Astrocyte (in vitro differentiated cells and primary cell): Measurements from ENCODE around the gene RC3H1. TPM values are rescaled to one million over a fixed set of nuclear protein-coding genes. Genes with fewer than 3 reads are reported as not detected.
"Not testable (repeated sequence)": the region's sequence is repeated elsewhere in the genome, so short reads cannot be mapped to it uniquely, and the experiment has no call there.

Experiments used
- DNase-seq: peaks from one replicate; pipeline ENCODE4 v3.0.0-alpha.2; 2010; ENCODE audit warnings: low read depth
- FAIRE-seq: peaks from 2 replicates; lab custom pipeline; 2011; peaks lifted over from hg19 to GRCh38; lab: Jason Lieb, UNC
- H2AFZ ChIP-seq: 2 replicates; pipeline ENCODE4 v1.6.0; 2012; ENCODE audit warnings: low read depth, low read length, inconsistent platforms
- H3K27ac ChIP-seq: 2 replicates; pipeline ENCODE4 v1.5.1; 2011; ENCODE audit warnings: low read depth, low read length, inconsistent platforms
- H3K27me3 ChIP-seq: 2 replicates; pipeline ENCODE4 v1.6.0; 2011; ENCODE audit warnings: low read length, inconsistent platforms; ENCODE audit not compliant: insufficient read depth
- H3K36me3 ChIP-seq: 2 replicates; pipeline ENCODE4 v1.5.1; 2011; ENCODE audit warnings: low read length, inconsistent platforms; ENCODE audit not compliant: insufficient read depth
- H3K4me1 ChIP-seq: 2 replicates; pipeline ENCODE4 v1.5.1; 2011; ENCODE audit warnings: low read length, inconsistent platforms; ENCODE audit not compliant: insufficient read depth
- H3K4me2 ChIP-seq: 2 replicates; pipeline ENCODE4 v1.6.0; 2012; ENCODE audit warnings: low read length, inconsistent platforms
- H3K4me3 ChIP-seq: 2 replicates; pipeline ENCODE4 v1.5.1; 2011; ENCODE audit warnings: low read depth, mild to moderate bottlenecking, low read length, inconsistent platforms; ENCODE audit not compliant: insufficient read depth
- H3K79me2 ChIP-seq: 2 replicates; pipeline ENCODE4 v1.6.0; 2012; ENCODE audit warnings: mild to moderate bottlenecking, low read length, inconsistent platforms; ENCODE audit not compliant: insufficient read depth
- H3K9ac ChIP-seq: 2 replicates; pipeline ENCODE4 v1.6.0; 2012; ENCODE audit warnings: mild to moderate bottlenecking, low read length, inconsistent platforms
- H3K9me3 ChIP-seq: 2 replicates; pipeline ENCODE4 v1.5.1; 2012; ENCODE audit warnings: low read depth, mild to moderate bottlenecking, low read length, inconsistent platforms; ENCODE audit not compliant: insufficient read depth
- H4K20me1 ChIP-seq: 2 replicates; pipeline ENCODE4 v1.6.0; 2012; ENCODE audit warnings: low read length, inconsistent platforms; ENCODE audit not compliant: insufficient read depth
- H3K27ac Mint-ChIP-seq: one replicate; pipeline ENCODE4 v1.8.0; 2021; ENCODE audit warnings: mild to moderate bottlenecking, mixed read lengths; ENCODE audit not compliant: unreplicated experiment
- H3K27me3 Mint-ChIP-seq: one replicate; pipeline ENCODE4 v1.8.0; 2021; ENCODE audit warnings: low read depth, mixed read lengths; ENCODE audit not compliant: unreplicated experiment
- H3K36me3 Mint-ChIP-seq: one replicate; pipeline ENCODE4 v1.8.0; 2021; ENCODE audit warnings: low read depth, mixed read lengths; ENCODE audit not compliant: unreplicated experiment
- H3K4me1 Mint-ChIP-seq: one replicate; pipeline ENCODE4 v1.8.0; 2021; ENCODE audit warnings: low read depth, mixed read lengths; ENCODE audit not compliant: unreplicated experiment
- H3K4me3 Mint-ChIP-seq: one replicate; pipeline ENCODE4 v1.8.0; 2021; ENCODE audit warnings: mild to moderate bottlenecking, moderate library complexity, mixed read lengths; ENCODE audit not compliant: unreplicated experiment
- H3K9me3 Mint-ChIP-seq: one replicate; pipeline ENCODE4 v1.8.0; 2021; ENCODE audit warnings: mild to moderate bottlenecking, mixed read lengths; ENCODE audit not compliant: unreplicated experiment
- CTCF ChIP-seq: IDR thresholded peaks from 2 replicates; pipeline ENCODE4 v1.5.1; 2011; ENCODE audit warnings: low read depth, mild to moderate bottlenecking, inconsistent platforms, low read length, moderate library complexity; ENCODE audit not compliant: insufficient read depth
- EZH2 ChIP-seq: IDR thresholded peaks from 2 replicates; pipeline ENCODE4 v1.6.1; 2012; ENCODE audit warnings: mild to moderate bottlenecking, low read length, inconsistent platforms; ENCODE audit not compliant: insufficient read depth
- total RNA-seq: library from RNA; stranded (reverse); gene quantifications from 2 replicates; pipeline ENCODE4 v1.2.1, GENCODE V29; 2021

Gene RC3H1
- total RNA-seq, 1 donor from 2014 or later: 38.1 TPM

- Mint-ChIP-seq H3K27ac (peak overlapping the region; percentile 47), H3K27me3 (no peaks in the 10 kb centered on the region), H3K4me3 (no peak overlapping the region), H3K9me3 (no peaks in the 10 kb centered on the region), H3K4me1 (peaks cover 10% of the 10 kb centered on the region), H3K36me3 (no peaks in the 10 kb centered on the region)
- no peak overlapping the region for H3K27ac ChIP-seq
- peak; percentile 81 for DNase-seq
- no peak overlapping the region for H3K4me3 ChIP-seq
- H3K4me1 ChIP-seq: no peaks in the 10 kb centered on the region
- TF ChIP-seq EZH2 (no peak), CTCF (no peak)
- H3K4me2 ChIP-seq: peak overlapping the region; percentile 56
- H3K9me3 ChIP-seq: no peaks in the 10 kb centered on the region
- no peaks in the 10 kb centered on the region for H3K79me2 ChIP-seq
- no peak overlapping the region for H3K9ac ChIP-seq
- no peaks in the 10 kb centered on the region for H4K20me1 ChIP-seq
- H3K27me3 ChIP-seq: no peaks in the 10 kb centered on the region
- H2AFZ ChIP-seq: peak overlapping the region; percentile 54
- H3K36me3 ChIP-seq: no peaks in the 10 kb centered on the region
- FAIRE-seq: no peak
Observed at GRCh38 chr1:174051956-174052355, 29.8 kb upstream of the RC3H1 start.

- Histone ChIP-seq H2AFZ (no peak overlapping the region), H3K4me3 (no peak overlapping the region), H3K4me2 (no peak overlapping the region), H3K27ac (no peak overlapping the region), H3K9me3 (no peaks in the 10 kb centered on the region), H3K9ac (no peak overlapping the region), H3K36me3 (no peaks in the 10 kb centered on the region), H3K4me1 (no peaks in the 10 kb centered on the region), H4K20me1 (no peaks in the 10 kb centered on the region), H3K27me3 (no peaks in the 10 kb centered on the region), H3K79me2 (no peaks in the 10 kb centered on the region)
- H3K4me1 Mint-ChIP-seq: peaks cover 10% of the 10 kb centered on the region
- DNase-seq: no peak
- TF ChIP-seq EZH2 (no peak), CTCF (no peak)
- H3K4me3 Mint-ChIP-seq: no peak overlapping the region
- H3K9me3 Mint-ChIP-seq: no peaks in the 10 kb centered on the region
- H3K27me3 Mint-ChIP-seq: no peaks in the 10 kb centered on the region
- no peaks in the 10 kb centered on the region for H3K36me3 Mint-ChIP-seq
- no peak for FAIRE-seq
- H3K27ac Mint-ChIP-seq: no peak overlapping the region
Observed at GRCh38 chr1:174049514-174049913, 27.4 kb upstream of the RC3H1 start.

- H3K4me3 Mint-ChIP-seq: no peak overlapping the region
- no peaks in the 10 kb centered on the region for H3K4me1 Mint-ChIP-seq
- FAIRE-seq (no peak), DNase-seq (no peak)
- Histone ChIP-seq H3K36me3 (no peaks in the 10 kb centered on the region), H4K20me1 (no peaks in the 10 kb centered on the region), H3K9ac (no peak overlapping the region), H3K4me2 (no peak overlapping the region), H3K4me1 (no peaks in the 10 kb centered on the region), H3K79me2 (no peaks in the 10 kb centered on the region), H2AFZ (no peak overlapping the region), H3K27ac (no peak overlapping the region), H3K9me3 (no peaks in the 10 kb centered on the region), H3K4me3 (no peak overlapping the region), H3K27me3 (no peaks in the 10 kb centered on the region)
- no peaks in the 10 kb centered on the region for H3K9me3 Mint-ChIP-seq
- H3K36me3 Mint-ChIP-seq: no peaks in the 10 kb centered on the region
- no peaks in the 10 kb centered on the region for H3K27me3 Mint-ChIP-seq
- no peak for TF ChIP-seq EZH2
- TF ChIP-seq CTCF: no peak
- H3K27ac Mint-ChIP-seq: no peak overlapping the region
Observed at GRCh38 chr1:174044418-174045222, 22.5 kb upstream of the RC3H1 start.

GRCh38 chr1:174042509-174042908 lies 20.4 kb upstream of the RC3H1 start:
- not testable (repeated sequence) for H3K79me2 ChIP-seq, H3K4me2 ChIP-seq, H3K4me3 Mint-ChIP-seq, H3K36me3 ChIP-seq, H3K9me3 Mint-ChIP-seq, FAIRE-seq, H3K27me3 ChIP-seq, H3K36me3 Mint-ChIP-seq, H4K20me1 ChIP-seq, H3K4me3 ChIP-seq, H3K27ac ChIP-seq, H3K4me1 Mint-ChIP-seq, H3K9me3 ChIP-seq, H3K9ac ChIP-seq, H3K4me1 ChIP-seq, H2AFZ ChIP-seq, H3K27ac Mint-ChIP-seq, H3K27me3 Mint-ChIP-seq, DNase-seq
